BLaER1 (cell line): ENCODE data around the gene COPA.
"Not testable (repeated sequence)": the region's sequence is repeated elsewhere in the genome, so short reads cannot be mapped to it uniquely, and the experiment has no call there.

ENCODE experiments used
- H3K27ac ChIP-seq: shearing (Covaris generic); formaldehyde crosslinking; 2 replicates; pipeline ENCODE4 v1.8.1; 2022
- H3K27me3 ChIP-seq: shearing (Covaris generic); formaldehyde crosslinking; 2 replicates; pipeline ENCODE4 v1.8.1; 2022
- H3K36me3 ChIP-seq: shearing (Covaris generic); formaldehyde crosslinking; 2 replicates; pipeline ENCODE4 v1.8.1; 2022
- H3K4me1 ChIP-seq: shearing (Covaris generic); formaldehyde crosslinking; 2 replicates; pipeline ENCODE4 v1.8.1; 2022
- H3K4me2 ChIP-seq: shearing (Covaris generic); formaldehyde crosslinking; 2 replicates; pipeline ENCODE4 v1.8.1; 2022
- H3K4me3 ChIP-seq: shearing (Covaris generic); formaldehyde crosslinking; 2 replicates; pipeline ENCODE4 v1.8.1; 2022
- H3K9ac ChIP-seq: shearing (Covaris generic); formaldehyde crosslinking; 2 replicates; pipeline ENCODE4 v1.8.1; 2022
- H3K9me3 ChIP-seq: shearing (Covaris generic); formaldehyde crosslinking; 2 replicates; pipeline ENCODE4 v1.8.1; 2022
- H4K20me1 ChIP-seq: shearing (Covaris generic); formaldehyde crosslinking; 2 replicates; pipeline ENCODE4 v1.8.1; 2022
- Cebpa-rat ChIP-seq: shearing (Covaris generic); IDR thresholded peaks from 2 replicates; pipeline ENCODE4 v1.8.1; 2022

Gene COPA

GRCh38 chr1:160342953-160343869 lies at the start of gene COPA, which contains the start of gene NCSTN:
COPA (minus strand) TSS chr1:160343250; CDS start chr1:160343170, 80 bp downstream.
NCSTN (plus strand) TSS chr1:160343383; CDS start chr1:160343397, 14 bp downstream.
- Histone ChIP-seq H3K36me3 (peaks cover 52% of the 10 kb centered on the region), H3K9ac (peak within 1 kb of the TSS; percentile 94), H3K4me2 (peak within 1 kb of the TSS; percentile 93), H3K4me3 (peak within 1 kb of the TSS; percentile 94), H3K4me1 (peaks cover 62% of the 10 kb centered on the region), H4K20me1 (peaks cover 40% of the 10 kb centered on the region), H3K27ac (peak within 1 kb of the TSS; percentile 95), H3K9me3 (no peaks in the 10 kb centered on the region), H3K27me3 (no peaks in the 10 kb centered on the region)
- TF ChIP-seq Cebpa-rat, result no peak

- H3K9me3 ChIP-seq, result peaks cover 17% of the 10 kb centered on the region
- not testable (repeated sequence) for H3K4me3 ChIP-seq, H3K27me3 ChIP-seq, H3K36me3 ChIP-seq, H3K4me2 ChIP-seq, H3K9ac ChIP-seq, H4K20me1 ChIP-seq, H3K27ac ChIP-seq, H3K4me1 ChIP-seq
Measured at GRCh38 chr1:160388406-160388805, 45.4 kb upstream of the COPA start.

- peaks cover 14% of the 10 kb centered on the region for H3K9me3 ChIP-seq
- H3K27ac ChIP-seq, H3K4me3 ChIP-seq, H4K20me1 ChIP-seq, H3K4me2 ChIP-seq, H3K9ac ChIP-seq, H3K4me1 ChIP-seq, H3K36me3 ChIP-seq, H3K27me3 ChIP-seq: not testable (repeated sequence)
Measured at GRCh38 chr1:160384812-160385211, 41.8 kb upstream of the COPA start.

- Histone ChIP-seq H3K4me2 (no peak overlapping the region), H3K9me3 (no peaks in the 10 kb centered on the region), H3K4me3 (no peak overlapping the region), H3K27ac (no peak overlapping the region), H3K4me1 (peaks cover 30% of the 10 kb centered on the region), H4K20me1 (no peaks in the 10 kb centered on the region), H3K27me3 (no peaks in the 10 kb centered on the region), H3K36me3 (no peaks in the 10 kb centered on the region), H3K9ac (no peak overlapping the region)
- TF ChIP-seq Cebpa-rat, result no peak
Measured at GRCh38 chr1:160377585-160378206, 34.6 kb upstream of the COPA start.

GRCh38 chr1:160376525-160377131 lies 33.6 kb upstream of the COPA start:
- H3K27ac ChIP-seq, result peak overlapping the region; percentile 86
- H3K9ac ChIP-seq, result peak overlapping the region; percentile 75; the same call in 1 of the 2 replicates
- H3K4me2 ChIP-seq, result peak overlapping the region; percentile 97

GRCh38 chr1:160375788-160376524 lies 32.9 kb upstream of the COPA start:
- no peaks in the 10 kb centered on the region for H3K27me3 ChIP-seq
- H3K9me3 ChIP-seq, result no peaks in the 10 kb centered on the region
- H4K20me1 ChIP-seq, result no peaks in the 10 kb centered on the region
- peak overlapping the region; percentile 97 for H3K4me2 ChIP-seq
- peak overlapping the region; percentile 86 for H3K27ac ChIP-seq
- peak overlapping the region; percentile 61 for H3K4me3 ChIP-seq
- H3K9ac ChIP-seq, result peak overlapping the region; percentile 75
- no peak for TF ChIP-seq Cebpa-rat
- no peaks in the 10 kb centered on the region for H3K36me3 ChIP-seq
- peaks cover 30% of the 10 kb centered on the region for H3K4me1 ChIP-seq

More at GRCh38 chr1:160376525-160377131, 33.6 kb upstream of the COPA start:
- Histone ChIP-seq H3K4me3 (peak overlapping the region; percentile 61; the same call in 1 of the 2 replicates), H3K36me3 (no peaks in the 10 kb centered on the region), H4K20me1 (no peaks in the 10 kb centered on the region), H3K9me3 (no peaks in the 10 kb centered on the region), H3K27me3 (no peaks in the 10 kb centered on the region), H3K4me1 (peaks cover 30% of the 10 kb centered on the region)
- no peak for TF ChIP-seq Cebpa-rat

GRCh38 chr1:160374306-160375110 lies 31.5 kb upstream of the COPA start:
- peak overlapping the region; percentile 75 for H3K9ac ChIP-seq
- no peak for TF ChIP-seq Cebpa-rat

GRCh38 chr1:160373696-160374095 lies 30.6 kb upstream of the COPA start:
- no peak for TF ChIP-seq Cebpa-rat
- H3K9ac ChIP-seq, result no peak overlapping the region
- H3K4me3 ChIP-seq, result no peak overlapping the region
- H3K4me1 ChIP-seq, result peaks cover 30% of the 10 kb centered on the region
- H4K20me1 ChIP-seq, result no peaks in the 10 kb centered on the region
- H3K9me3 ChIP-seq, result no peaks in the 10 kb centered on the region
- H3K27ac ChIP-seq, result peak overlapping the region; percentile 86; the same call in 1 of the 2 replicates
- no peaks in the 10 kb centered on the region for H3K36me3 ChIP-seq
- no peaks in the 10 kb centered on the region for H3K27me3 ChIP-seq
- peak overlapping the region; percentile 97 for H3K4me2 ChIP-seq

More at GRCh38 chr1:160374306-160375110, 31.5 kb upstream of the COPA start:
- Histone ChIP-seq H3K27me3 (no peaks in the 10 kb centered on the region), H3K9me3 (no peaks in the 10 kb centered on the region), H3K36me3 (no peaks in the 10 kb centered on the region), H3K4me2 (peak overlapping the region; percentile 97), H3K4me3 (peak overlapping the region; percentile 61), H3K27ac (peak overlapping the region; percentile 86), H4K20me1 (no peaks in the 10 kb centered on the region), H3K4me1 (peaks cover 30% of the 10 kb centered on the region)

- Histone ChIP-seq H3K27me3 (no peaks in the 10 kb centered on the region), H3K4me2 (no peak overlapping the region), H3K9me3 (no peaks in the 10 kb centered on the region), H4K20me1 (no peaks in the 10 kb centered on the region), H3K9ac (no peak overlapping the region), H3K4me3 (no peak overlapping the region), H3K4me1 (peaks cover 30% of the 10 kb centered on the region), H3K36me3 (no peaks in the 10 kb centered on the region), H3K27ac (no peak overlapping the region)
- no peak for TF ChIP-seq Cebpa-rat
Measured at GRCh38 chr1:160371756-160372155, 28.7 kb upstream of the COPA start.
